Fibroblast of skin of back (primary cell): Measurements from ENCODE around the gene AMPD3.

ENCODE experiments used
- DNase-seq: peaks from one replicate; pipeline ENCODE4 v3.0.0-alpha.2; 2013

The AMPD3 gene

GRCh38 chr11:10461276-10461790, 6.3 kb downstream of the AMPD3 start:
- no peak for DNase-seq

GRCh38 chr11:10462746-10463300, 7.8 kb downstream of the AMPD3 start:
- DNase-seq = no peak

- DNase-seq = no peak
These were observed 18.3 kb downstream of the AMPD3 start for GRCh38 chr11:10473371-10473770.

GRCh38 chr11:10474551-10474950, 19.5 kb downstream of the AMPD3 start:
- DNase-seq = no peak

- no peak for DNase-seq
These were observed 21.3 kb downstream of the AMPD3 start for GRCh38 chr11:10476342-10476741.

- DNase-seq = no peak
These were observed 22.0 kb downstream of the AMPD3 start for GRCh38 chr11:10476927-10477689.

GRCh38 chr11:10477690-10478046, 22.6 kb downstream of the AMPD3 start:
- DNase-seq = no peak

- no peak for DNase-seq
These were observed 23.0 kb downstream of the AMPD3 start for GRCh38 chr11:10478066-10478465.

- no peak for DNase-seq
These were observed 23.8 kb downstream of the AMPD3 start for GRCh38 chr11:10478574-10479550.

GRCh38 chr11:10480026-10480425, 25.0 kb downstream of the AMPD3 start:
- DNase-seq = no peak

GRCh38 chr11:10480760-10481159, 25.7 kb downstream of the AMPD3 start:
- no peak for DNase-seq

GRCh38 chr11:10481560-10482349, 26.7 kb downstream of the AMPD3 start:
- DNase-seq = no peak

- DNase-seq = no peak
These were observed 28.1 kb downstream of the AMPD3 start for GRCh38 chr11:10483174-10483573.

- DNase-seq = no peak
These were observed 28.5 kb downstream of the AMPD3 start for GRCh38 chr11:10483584-10483983.

GRCh38 chr11:10484461-10485180, 29.6 kb downstream of the AMPD3 start:
- DNase-seq = no peak

- no peak for DNase-seq
These were observed 30.6 kb downstream of the AMPD3 start for GRCh38 chr11:10485646-10486045.

- DNase-seq = no peak
These were observed 31.2 kb downstream of the AMPD3 start for GRCh38 chr11:10486161-10486840.

- no peak for DNase-seq
These were observed 32.1 kb downstream of the AMPD3 start for GRCh38 chr11:10487002-10487647.

GRCh38 chr11:10488121-10488933, 33.3 kb downstream of the AMPD3 start:
- DNase-seq = peak; percentile 6
